ENCODE measurements around the gene RIMS4. TPM values are rescaled to one million over a fixed set of nuclear protein-coding genes. Genes with fewer than 3 reads are reported as not detected.
A peak's percentile ranks its signal among the peaks of the same experiment; 100 is the strongest.

The RIMS4 gene
- total RNA-seq, 1 donor from 2014 or later: 3.7 TPM

DNA sequence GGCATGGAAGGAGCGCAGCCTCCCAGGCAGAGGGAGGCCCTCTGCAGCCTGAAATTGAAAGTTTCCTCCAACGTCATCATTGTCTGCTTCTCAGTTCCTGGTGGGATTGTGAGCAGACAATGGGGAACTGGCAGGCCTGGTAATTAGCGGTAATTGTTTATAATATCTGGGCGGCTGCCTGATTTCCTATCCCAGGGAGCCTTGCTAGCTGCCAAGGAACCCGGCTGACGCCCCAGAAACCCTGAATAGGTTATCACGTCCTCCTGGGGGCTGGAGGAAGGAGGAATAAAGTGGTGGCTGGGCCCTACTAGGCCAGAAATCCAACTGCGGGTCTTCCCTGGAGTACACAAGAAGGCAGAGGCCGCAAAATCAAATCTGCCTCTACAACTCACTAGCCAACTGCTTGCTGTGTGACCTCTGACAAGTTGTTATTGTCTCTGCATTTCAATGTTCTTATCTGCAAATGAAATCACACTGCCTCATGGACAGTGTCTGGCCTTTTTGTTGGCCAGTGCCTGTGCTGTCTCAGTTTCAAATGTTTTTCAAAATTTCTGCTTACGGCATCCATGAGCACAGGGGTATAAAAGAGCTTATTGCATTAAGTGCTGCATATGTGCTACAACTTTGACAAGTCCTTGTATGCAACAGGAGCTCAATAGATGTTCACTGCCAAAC, 47.7 kb downstream of the RIMS4 start:
- DNase-seq: no peak

DNA sequence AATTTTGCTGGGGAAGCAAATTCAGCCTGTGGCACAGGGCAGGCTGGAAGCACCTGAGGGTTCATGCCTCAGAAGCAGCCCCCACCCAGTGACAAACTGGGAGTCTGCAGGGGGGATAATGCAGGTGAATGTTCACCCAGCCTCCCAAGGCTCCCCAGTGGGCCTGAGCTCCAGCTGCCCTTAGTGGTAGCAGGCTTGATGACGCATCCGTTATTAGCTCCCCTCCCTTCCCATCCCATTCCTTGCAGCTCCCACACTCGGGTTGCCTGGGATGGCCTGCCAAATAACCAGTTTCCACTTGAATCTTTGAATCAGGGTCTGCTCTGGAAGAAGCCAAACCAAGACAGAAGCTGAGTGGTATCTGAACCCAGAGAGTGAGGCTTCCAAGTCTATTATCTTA, 48.9 kb downstream of the RIMS4 start:
- no peak for DNase-seq

DNA sequence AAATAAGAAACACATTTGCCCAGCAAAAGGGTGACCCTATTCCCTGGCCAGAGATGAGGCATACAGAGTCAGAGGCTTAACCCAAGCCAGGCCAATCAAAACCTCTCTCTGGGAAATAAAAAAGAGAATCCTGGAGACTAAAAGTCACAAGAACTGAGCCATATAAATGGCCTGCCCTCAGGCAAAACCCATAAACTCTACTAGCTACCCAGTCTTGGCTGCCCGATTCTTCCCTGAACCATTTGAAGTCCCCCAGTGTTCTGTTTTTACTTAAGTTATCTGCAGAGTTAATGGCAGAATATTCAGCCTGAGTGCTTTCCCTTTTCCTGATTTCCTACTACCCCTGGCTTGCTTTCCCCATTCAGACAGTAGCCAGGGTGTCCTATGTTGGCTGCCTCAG, 50.8 kb downstream of the RIMS4 start:
- DNase-seq: no peak

DNA sequence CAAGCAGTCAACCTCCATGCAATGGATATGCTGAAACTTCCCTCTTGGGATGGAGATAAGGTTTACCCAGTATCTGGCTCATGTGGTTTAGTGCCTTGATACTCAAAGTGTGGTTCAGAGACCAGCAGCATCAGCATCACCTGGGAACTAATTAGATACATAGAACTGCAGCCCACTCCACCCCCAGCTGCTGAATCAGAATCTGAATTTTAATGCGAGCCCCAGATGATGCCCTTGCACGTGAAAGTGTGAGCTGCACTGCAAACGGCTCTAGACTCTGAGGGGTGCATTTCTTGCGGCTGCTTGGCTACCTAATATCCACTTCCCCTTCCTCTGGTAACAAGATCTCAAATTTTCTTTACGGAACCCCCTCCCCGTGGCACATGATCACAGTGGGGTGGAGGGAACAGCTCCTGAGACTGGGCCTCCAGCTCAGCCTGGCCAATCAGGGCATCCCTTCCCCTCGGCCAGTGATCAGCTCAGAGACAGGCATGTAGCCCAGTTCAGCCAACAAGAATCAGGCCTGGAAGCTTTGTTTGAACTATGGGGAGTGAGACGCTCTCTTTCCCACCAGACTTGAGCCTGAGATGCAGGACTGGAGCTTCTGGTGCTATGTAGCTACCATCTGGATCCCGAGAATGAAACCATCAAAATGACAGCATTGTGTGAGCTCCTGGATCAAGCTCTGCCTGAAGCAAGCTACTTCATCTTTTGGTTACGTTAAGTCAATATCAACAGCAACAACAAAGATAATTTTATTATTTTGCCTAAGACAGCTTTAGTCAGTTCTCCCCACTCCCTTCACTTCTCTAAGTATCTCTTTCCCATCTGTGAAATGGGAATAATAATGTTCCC, 51.9 kb downstream of the RIMS4 start:
- no peak for DNase-seq

DNA sequence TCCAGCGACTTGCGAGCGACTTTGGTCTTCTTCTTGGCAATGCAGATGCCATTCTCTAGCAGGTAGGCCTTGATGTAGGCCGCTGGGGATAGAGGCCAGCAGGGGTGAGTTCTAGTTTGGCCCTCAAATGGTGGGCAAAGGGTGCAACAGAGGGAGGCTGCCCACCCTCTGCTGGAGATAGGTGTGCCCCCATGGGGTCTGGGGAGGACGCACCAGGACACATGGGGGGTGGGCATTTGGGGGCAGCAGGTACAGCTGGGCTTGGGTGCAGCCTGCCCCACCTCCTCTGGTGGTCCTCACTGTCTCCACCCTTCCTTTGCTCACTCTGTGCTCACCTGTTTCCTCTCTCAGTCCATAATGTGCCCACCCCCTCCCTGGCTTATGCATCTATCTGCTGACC, 53.4 kb downstream of the RIMS4 start:
- DNase-seq: no peak

DNA sequence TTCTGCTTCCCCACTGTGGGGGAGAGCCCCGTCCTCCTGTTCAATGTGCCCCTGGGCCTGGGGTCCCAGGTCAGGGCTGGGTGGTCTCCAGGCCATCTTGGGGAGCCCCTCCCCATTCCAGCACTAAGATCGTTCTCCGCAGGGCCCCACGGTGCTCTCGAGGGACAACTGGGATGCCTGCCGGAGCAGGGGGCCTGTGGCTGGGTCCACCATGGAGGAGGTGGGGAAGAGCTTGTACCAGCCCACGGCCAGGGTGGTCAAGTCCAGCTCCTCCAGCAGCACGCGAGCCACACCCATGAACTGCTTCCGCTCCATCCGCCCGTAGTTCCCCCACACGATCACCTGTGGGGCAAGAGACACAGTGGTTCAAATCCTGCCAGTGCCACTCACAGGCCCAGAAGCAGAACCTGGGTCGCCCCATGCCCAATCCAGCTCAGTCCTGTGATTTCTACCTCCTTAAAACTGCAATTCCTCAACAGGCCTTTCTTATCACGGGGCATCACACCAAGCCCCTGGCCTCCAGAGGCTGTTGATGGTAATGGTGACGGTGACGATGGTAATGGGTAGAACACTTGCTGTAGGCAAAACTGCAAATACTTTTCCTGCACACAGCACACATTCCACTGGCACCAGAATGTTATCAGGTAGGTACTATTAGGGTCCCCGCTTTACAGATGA, 54.2 kb downstream of the RIMS4 start:
- DNase-seq: no peak

DNA sequence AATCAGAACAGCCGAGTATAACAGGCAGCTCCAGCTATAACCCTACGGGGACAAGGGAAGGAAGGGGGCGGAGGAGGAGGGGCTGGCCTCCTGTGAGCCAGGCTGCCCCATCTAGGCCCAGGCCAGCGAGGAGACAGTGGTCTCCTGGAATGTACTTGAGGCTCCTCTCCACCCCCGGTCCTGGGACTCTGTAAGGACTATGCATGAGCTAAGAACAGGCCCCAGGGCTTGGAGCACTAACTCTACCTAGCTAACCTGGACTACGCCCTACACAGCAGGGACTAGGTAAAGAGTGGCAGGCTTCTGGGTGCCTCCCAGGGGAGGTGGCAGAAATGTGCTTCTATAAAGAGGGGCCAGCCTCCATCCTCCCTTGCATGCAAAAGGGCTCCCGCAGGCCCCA, 55.8 kb downstream of the RIMS4 start:
- DNase-seq: no peak

DNA sequence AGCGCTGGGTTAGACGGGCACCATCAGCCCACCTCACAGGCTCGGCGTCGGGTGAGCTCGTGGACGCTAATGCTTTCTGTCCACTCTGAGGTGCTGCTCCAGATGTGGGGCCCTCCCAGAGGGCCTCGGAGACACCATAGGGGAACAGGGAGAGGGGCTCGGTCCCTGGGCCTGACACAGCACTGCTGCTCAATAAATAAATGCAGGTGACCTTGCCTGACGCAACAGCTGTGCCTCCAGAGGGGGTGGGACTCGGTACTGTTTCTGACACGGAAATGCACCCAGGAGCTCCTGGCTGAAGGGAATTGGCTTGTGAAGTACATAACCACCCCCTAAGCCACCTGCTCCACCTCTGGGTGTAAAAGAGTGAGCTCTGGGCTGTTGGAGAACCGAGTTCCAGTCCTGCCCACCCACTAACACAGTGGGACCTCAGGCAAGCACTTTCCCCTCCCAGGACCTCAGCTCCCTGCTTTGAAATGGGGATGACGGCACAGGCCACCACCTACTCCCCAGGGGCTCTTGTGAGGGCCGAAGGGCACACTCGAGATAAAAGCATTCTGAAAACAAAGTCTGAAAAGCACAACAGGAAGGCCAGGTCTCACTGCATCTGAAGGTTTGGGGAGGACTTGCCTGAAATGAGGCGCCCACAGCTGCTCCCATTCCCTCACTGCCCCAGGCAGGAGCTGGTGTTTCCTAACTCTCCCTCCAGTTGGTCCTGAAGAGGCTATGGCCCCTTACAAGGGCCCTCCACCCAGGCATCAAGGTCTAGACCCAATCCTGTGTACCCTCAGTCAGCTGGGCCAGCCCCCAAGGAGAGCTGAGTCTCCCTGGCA, 58.0 kb downstream of the RIMS4 start:
- no peak for DNase-seq

DNA sequence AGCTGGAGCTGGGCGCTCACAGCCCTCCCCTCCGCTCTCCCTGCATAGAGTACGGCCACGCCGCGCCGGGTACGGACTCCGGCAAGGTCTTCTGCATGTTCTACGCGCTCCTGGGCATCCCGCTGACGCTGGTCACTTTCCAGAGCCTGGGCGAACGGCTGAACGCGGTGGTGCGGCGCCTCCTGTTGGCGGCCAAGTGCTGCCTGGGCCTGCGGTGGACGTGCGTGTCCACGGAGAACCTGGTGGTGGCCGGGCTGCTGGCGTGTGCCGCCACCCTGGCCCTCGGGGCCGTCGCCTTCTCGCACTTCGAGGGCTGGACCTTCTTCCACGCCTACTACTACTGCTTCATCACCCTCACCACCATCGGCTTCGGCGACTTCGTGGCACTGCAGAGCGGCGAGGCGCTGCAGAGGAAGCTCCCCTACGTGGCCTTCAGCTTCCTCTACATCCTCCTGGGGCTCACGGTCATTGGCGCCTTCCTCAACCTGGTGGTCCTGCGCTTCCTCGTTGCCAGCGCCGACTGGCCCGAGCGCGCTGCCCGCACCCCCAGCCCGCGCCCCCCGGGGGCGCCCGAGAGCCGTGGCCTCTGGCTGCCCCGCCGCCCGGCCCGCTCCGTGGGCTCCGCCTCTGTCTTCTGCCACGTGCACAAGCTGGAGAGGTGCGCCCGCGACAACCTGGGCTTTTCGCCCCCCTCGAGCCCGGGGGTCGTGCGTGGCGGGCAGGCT, 60.1 kb downstream of the RIMS4 start:
- no peak for DNase-seq

DNA sequence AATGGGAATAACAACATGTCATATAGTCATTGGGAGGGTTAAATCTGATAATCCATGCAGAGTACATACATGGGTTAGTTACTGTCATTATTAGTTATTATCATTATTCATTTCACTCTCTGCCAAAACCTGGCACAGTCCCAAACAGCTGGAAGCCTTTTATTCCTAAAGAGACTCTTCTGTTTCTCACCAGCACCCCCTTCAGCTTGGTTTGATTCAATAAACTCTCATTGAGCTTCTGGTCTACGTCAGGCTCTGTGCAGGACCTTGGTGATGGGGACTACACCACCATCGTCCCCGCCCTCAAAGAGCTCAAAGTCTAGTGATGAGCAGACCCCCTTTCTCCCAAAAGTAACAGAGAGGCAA, 62.4 kb downstream of the RIMS4 start:
- peak; percentile 55 for DNase-seq

DNA sequence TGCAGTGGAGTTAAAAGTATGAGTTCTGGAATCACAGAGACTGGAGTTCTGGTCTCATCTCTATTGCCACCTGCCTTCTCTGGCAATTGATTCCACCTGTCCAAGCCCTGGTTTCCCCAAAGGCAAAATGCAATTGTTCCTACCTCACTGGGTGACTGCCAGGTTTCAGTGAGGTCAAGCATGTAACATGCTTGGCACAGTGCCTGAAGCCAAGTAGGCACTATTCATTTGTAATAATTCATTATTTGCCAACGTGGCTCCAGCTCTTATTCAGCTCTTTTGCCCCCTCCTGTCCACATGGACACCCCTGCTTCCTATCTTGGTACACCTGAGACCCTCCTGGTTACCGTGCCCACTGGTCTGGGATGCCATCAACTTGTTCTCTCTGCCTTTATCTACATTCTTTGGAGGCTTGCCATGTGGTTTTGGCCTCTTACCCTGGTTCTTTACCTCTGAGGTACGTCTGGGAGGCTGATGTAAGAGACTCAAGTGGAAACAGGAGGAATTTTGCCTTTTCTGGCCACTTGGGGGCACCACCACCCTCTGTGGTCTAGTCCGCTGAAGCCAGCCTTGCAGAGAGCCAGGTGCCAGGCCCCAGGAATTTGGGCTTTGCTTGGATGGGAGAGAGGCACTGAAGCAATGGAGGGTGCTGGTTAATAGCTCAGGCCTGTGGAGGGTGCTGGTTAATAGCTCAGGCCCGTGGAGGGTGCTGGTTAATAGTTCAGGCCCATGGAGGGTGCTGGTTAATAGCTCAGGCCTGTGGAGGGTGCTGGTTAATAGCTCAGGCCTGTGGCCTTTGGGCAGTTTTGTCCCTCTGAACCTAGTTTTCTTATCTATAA, 63.0 kb downstream of the RIMS4 start:
- peak; percentile 86 for DNase-seq

DNA sequence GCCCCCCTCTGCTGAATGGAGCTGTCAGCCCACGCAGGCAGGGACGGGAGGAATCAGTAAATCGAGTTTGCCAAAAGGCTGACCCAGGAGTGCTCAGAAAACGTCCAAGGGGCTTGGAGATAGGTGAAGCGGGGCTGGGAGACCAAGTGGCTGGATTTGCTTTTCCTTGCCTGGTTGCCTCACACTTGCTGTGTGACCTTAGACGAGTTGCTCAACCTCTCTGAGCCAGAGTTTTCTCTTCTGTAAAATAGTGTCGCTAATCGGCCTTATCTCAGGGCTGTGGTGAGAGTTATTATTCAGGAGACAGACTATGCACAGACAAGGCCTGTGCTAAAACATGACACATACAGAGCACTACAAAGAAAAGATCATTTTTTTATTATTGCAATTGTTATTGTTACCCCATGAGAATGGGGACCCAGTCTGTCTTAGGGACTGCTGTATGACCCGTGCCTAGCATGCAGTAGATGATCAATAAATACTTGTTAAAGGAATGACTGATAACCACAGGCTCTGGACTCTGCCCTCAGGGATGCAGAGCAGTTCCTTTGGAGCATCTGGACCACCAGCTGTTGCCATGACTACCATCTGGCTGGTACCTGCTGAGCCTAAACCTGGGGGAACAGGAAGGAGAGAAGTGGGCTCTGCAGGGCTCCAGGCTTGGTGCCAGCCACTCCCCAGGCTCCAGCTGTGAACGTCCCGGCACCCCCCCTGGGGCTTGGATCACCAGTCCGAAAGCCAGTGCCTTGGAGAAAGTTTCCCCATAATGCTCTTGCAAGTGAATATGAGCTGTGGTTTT, 63.8 kb downstream of the RIMS4 start:
- no peak for DNase-seq

DNA sequence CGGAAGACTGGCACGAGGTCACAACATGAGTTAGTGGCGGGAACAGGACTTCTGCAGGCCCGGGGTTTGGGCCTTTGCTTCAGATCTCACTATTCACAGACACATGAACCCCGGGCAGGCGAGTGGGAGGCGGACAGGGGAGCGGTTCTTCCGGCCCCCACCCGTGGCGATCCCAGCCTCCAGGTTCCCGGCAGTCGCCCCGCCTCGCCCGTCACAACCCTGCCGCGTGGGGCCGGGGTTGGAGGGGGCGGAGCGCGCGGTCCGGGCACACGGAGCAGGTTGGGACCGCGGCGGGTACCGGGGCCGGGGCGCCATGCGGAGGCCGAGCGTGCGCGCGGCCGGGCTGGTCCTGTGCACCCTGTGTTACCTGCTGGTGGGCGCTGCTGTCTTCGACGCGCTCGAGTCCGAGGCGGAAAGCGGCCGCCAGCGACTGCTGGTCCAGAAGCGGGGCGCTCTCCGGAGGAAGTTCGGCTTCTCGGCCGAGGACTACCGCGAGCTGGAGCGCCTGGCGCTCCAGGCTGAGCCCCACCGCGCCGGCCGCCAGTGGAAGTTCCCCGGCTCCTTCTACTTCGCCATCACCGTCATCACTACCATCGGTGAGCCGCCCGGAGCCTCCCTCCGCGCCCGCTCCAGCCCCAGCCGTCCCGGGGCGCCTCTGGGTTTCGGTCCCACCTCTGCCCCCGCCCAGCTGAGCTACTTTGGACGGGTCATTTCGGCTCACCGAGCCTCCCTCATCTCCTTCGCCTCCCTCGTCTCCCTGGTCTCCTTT, 64.6 kb downstream of the RIMS4 start, which contains the start of gene KCNK15:
Gene KCNK15 (plus strand): TSS at position 268 of the 769 bp plus-strand sequence. CDS start 46 bp downstream, at position 314.
- peak; percentile 29 for DNase-seq

DNA sequence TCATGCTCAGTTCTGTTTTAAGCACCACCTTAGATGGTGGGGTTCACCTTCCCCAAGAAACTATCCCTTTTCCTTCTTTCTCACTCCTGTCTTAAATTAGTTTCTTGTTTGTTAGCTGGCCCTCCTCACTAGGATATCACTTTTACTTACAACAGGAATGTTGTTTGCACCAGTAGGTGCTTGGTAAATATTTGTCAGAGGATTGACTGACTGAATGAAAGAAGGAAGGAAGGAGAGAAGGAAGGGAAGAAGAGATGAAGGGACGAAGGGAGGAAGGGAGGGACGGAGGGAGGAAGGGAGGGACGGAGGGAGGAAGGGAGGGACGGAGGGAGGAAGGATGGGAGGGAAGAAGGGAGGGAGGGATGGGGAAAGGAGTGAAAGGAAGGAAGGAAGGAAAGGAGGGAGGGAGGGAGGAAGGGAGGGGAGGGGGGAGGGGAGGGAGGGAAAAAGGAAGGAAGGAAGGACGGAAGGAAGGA, 65.2 kb downstream of the RIMS4 start:
- DNase-seq: no peak

DNA sequence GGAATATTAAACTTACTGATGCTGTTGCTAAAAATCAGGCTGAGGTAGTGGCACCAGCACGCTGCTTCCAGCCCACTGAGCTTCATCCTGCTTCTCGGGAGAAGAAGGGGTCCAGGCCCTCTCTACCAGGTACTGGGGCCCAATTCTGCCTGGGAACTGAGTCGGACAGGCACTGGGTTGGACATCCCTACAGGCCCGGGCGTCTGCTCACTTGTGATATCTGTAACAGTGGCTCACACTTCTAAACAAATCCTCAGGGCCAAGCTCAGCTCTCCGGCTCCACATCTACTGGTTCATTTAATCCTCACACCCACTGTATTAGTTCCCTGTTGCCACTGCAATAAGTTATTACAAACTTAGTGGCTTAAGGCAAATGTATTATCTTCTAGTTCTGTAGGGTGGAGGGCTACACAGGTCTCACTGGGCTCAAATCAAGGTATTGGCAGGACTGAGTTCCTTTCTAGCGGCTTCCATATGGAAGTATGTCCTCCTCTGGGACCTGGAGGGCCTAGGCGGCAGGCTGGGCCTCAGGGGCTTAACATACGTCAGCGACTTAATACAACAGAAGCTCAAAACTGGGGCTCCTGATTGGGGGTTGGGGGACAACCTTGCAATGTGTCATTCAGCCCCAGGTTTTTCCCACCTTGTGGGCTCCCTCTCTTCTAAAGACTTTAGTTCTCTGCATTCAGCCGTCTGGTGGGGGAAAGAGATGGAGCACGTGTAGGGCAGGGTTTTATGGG, 66.3 kb downstream of the RIMS4 start:
- DNase-seq: no peak

DNA sequence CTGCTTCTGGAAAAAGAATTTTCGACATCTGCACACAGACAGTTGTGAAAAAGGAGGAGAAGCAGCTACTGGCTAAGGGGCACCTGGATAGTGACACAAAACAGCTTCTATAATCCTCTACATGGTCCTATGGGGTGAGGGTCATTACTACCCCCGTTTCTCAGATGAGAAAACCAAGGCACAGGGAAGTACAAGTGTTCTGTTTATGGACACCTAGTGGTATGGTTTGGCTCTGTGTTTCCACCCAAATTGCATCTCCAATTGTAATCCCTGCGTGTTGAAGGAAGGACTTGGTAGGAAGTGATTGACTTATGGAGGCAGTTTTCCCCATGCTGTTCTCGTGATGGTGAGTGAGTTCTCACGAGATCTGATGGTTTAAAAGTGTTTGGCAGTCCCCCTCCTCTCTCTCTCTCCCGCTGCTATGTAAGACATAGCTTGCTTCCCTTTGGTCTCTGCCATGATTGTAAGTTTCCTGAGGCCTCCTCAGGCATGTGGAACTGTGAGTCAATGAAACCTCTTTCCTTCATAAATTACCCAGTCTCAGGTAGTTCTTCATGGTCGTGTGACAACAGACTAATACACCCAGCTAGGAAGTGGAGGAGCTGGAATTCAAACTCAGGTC, 67.2 kb downstream of the RIMS4 start:
- DNase-seq: no peak

DNA sequence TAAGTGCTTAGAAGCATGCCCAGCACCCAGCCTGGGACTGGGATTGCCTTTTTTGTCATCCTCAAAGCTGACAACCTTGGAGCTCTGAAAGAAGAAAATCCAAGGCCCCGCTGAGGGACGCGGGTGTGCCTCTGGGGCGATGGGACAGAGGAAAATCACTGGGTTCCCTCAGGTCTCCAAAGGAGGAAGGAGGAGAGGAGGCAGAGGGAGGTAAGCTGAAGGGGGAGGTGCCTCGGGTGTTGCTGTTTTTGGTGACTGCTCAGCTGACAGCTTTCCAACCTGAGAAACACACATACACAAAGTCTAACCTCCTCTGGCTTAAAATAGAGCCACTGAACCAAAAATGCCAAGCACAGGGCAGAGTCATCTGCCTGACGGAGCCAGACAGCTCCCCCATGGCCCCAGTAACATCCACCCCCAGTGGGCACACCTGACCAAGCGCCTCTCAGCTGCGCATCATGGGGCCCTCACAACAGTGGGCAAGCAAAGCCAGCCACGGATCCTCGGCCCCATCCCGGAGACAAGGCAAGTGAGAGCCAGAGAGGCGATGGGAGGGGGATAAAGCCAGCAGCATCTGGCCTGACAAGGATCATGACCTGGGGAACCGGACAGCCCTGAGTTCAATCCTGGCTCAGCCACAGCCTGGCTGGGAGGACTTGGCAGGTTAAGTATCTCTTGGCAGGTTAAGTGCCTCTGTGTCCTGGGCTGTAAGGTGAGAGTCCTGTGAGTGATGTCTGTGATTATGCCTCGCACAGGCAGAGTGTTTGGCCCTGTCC, 67.9 kb downstream of the RIMS4 start:
- no peak for DNase-seq
